Astrocyte of the cerebellum (primary cell): ENCODE results near the gene LRIG1.

Source experiments
- DNase-seq: peaks from one replicate; pipeline ENCODE4 v3.0.0-alpha.2; 2011; ENCODE audit warnings: low read depth
- H3K4me3 ChIP-seq: 2 replicates; pipeline ENCODE4 v1.5.1; 2011; ENCODE audit warnings: mild to moderate bottlenecking, low read depth, low read length, moderate library complexity
- in situ Hi-C: cut with HindIII; loops from 2 replicates; pipeline ENCODE4 v1.10.0; 2017; ENCODE audit warnings: low sequenced_read_pairs
- TF ChIP-seq, protein P1 (sequence below): IDR thresholded peaks from 2 replicates; pipeline ENCODE4 v1.5.1; 2012; ENCODE audit warnings: low read length, low read depth, moderate library complexity, mild to moderate bottlenecking; ENCODE audit errors: missing control alignments

The LRIG1 gene

DNA sequence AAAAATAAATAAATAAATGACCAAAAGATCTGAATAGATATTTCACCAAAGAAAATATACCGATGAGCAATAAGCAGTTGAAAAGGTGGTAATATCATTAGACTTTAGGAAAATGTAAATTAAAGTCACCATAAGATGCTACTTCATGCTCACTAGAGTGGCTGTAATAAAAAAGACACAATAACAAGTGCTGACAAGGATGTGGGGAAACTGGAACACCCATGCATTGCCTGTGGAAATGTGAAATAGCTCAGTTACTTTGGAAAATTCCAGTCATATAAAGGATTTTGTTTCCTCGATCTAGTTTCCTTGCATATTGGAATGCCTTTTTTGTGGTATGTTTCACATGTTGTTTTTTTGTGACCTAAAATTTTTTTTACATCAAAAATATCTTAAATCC lies 36.0 kb upstream of the LRIG1 start:
- DNase-seq, result no peak
- TF ChIP-seq, protein P1, sequence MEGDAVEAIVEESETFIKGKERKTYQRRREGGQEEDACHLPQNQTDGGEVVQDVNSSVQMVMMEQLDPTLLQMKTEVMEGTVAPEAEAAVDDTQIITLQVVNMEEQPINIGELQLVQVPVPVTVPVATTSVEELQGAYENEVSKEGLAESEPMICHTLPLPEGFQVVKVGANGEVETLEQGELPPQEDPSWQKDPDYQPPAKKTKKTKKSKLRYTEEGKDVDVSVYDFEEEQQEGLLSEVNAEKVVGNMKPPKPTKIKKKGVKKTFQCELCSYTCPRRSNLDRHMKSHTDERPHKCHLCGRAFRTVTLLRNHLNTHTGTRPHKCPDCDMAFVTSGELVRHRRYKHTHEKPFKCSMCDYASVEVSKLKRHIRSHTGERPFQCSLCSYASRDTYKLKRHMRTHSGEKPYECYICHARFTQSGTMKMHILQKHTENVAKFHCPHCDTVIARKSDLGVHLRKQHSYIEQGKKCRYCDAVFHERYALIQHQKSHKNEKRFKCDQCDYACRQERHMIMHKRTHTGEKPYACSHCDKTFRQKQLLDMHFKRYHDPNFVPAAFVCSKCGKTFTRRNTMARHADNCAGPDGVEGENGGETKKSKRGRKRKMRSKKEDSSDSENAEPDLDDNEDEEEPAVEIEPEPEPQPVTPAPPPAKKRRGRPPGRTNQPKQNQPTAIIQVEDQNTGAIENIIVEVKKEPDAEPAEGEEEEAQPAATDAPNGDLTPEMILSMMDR, result no peak
- H3K4me3 ChIP-seq, result no peak overlapping the region
- in situ Hi-C loops, result no loop called here

DNA sequence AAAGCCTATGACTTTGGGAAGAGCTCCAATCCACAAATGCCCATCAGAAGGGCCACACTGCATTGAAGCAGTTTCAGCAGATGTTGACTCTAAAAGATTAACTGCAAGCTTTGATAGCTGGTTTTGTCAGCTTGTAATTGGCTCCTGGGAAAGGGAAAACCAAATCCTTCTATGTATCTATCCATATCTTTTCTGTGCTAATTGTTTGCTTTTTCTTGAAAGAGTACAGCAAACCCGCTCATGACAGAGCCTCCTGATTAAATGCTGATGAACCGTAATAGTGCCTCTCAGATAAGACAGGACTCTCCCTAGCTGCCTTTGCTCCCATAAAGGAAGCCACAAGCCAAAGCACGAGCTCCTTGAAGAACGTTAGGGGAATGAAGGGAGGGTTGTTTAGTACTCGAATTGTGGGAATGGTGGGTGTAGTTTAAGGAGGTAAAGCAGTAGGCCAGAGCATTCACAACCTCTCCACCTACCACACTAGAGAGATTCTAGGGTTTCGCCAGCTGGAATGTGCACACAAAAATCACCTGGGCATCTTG lies 33.6 kb upstream of the LRIG1 start:
- in situ Hi-C loops, result no loop called here
- no peak for DNase-seq
- TF ChIP-seq, protein P1, result no peak
- no peak overlapping the region for H3K4me3 ChIP-seq

DNA sequence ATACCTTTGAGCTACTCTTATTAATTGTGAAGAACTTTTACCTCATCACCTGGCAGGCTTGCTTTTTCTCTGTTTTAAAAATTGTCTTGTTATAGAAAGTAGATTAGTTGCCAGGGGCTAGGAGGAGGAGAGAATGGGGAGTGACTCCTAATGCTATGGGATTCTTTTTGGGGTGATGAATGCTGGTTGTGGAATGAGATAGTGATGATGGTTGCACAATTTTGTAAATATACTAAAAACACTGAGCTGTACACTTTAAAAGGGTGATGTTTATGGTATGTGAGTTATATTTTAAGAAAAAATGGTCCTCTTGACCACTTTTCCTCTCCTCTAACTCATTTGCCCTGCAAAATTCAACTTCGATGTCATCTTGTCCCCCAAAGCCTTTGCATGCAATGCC lies 31.8 kb upstream of the LRIG1 start:
- DNase-seq, result no peak
- TF ChIP-seq, protein P1, result no peak
- no peak overlapping the region for H3K4me3 ChIP-seq
- in situ Hi-C loops, result no loop called here

DNA sequence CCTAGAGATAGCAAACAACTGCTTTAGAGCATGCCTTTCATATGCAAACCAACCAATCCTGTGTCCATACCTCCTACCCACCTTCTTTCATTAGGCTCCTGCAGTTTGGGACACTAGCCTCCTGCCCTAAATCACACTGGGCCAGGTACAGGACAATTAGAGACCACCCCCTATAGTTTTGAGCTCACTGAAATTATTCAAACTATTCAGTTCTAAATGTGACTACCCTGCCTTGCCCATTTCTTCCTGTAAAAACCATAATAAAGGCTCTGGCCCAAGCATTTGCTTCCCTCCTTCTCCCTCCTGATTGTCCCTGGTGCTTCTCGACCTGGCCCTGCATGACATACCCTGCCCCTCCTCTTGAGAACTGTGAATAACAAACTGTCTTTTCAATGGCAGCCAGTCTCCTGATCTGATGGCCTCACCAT lies 31.4 kb upstream of the LRIG1 start:
- DNase-seq, result no peak

DNA sequence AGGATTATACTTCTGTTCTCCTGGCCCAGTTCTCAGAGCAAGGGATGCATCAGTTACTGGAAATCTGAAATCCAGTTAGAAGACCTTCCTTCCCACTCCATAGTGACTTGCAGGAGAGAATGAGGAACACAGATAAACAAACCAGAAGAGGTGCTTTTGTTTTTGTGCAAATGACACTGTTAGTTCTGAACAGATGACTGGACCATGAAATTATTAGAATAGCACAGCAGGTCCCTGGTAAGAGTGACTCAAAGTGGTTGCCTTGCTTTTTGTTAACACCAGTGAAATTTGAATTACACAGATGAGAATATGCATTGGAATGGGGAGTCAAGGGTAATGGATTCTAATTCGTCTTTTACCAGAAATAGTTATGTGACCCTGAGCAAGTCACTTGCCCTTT lies 30.4 kb upstream of the LRIG1 start:
- in situ Hi-C loops, result no loop called here
- peak; percentile 19 for DNase-seq
- no peak overlapping the region for H3K4me3 ChIP-seq
- TF ChIP-seq, protein P1, result no peak

More for the DNA sequence above, 31.4 kb upstream of the LRIG1 start:
- in situ Hi-C loops, result no loop called here
- TF ChIP-seq, protein P1, result no peak
- no peak overlapping the region for H3K4me3 ChIP-seq

DNA sequence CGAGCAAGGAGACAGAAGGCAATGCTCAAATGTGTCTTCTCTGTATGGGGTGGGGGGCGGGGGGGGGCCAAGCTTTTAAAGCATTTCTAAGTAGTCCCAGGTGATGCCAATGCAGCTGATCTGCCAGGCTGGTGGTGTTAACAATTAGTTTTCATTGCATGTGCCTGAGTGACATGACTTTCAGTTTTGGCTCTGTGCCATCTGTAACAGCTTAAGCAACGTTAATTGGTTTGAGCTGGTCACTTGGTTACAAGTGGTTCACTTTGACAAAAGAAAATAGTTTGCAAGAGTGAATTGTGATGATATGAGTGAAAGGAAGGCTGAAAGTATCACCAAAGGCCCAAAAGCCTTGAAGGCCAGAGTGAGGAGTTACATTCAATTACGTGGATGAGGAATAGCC lies 26.4 kb upstream of the LRIG1 start:
- in situ Hi-C loops, result no loop called here
- TF ChIP-seq, protein P1, result no peak
- no peak overlapping the region for H3K4me3 ChIP-seq
- no peak for DNase-seq

DNA sequence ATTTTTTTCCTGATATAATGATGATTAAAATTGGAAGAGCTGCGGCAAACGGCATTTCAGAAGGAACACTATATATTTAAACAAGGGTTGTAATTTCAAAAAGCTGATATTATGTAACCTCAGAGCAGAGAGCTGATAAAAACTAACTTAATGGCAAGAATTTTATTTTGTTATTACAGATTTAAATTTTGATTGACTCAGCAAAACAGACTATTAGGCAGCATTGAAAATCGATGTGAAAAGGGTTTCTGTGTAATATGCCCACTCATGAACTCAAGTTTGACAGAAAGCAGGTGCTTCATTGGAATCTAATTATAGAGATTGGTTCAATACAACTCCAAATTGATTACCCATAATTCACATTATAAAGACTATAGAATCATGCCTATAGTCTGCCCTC lies 24.9 kb upstream of the LRIG1 start:
- in situ Hi-C loops, result no loop called here
- no peak for DNase-seq
- H3K4me3 ChIP-seq, result no peak overlapping the region
- TF ChIP-seq, protein P1, result no peak
